ENCODE results near the gene IMP4. TPM values are rescaled to one million over a fixed set of nuclear protein-coding genes. Genes with fewer than 3 reads are reported as not detected.
A peak's percentile ranks its signal among the peaks of the same experiment; 100 is the strongest.

Gene IMP4
- total and polyA plus RNA-seq, 2 of the 8 experiments (the other 6 are each of a cell fraction or from before 2014, with no cell fraction given): 96.8 to 194 TPM

GRCh38 chr2:130332271-130333073 lies 10.2 kb upstream of the IMP4 start (continued):
- TF ChIP-seq GTF2F1 (IDR thresholded peaks at IDR 0.05; ENCODE audit: borderline replicate concordance, low read depth, low read length) (no peak), SIX5 (IDR thresholded peaks at IDR 0.05; ENCODE audit: low read depth, low read length) (no peak), BCL11A (IDR thresholded peaks at IDR 0.05; ENCODE audit: low read depth in 2 of 2, low read length in 2 of 2) (no peak), BRCA1 (IDR thresholded peaks at IDR 0.05; ENCODE audit: low read depth, low read length) (no peak), KDM4A (IDR thresholded peaks at IDR 0.05; ENCODE audit: low read depth, low read length, severe bottlenecking) (peak; percentile 68), SP2 (IDR thresholded peaks at IDR 0.05; ENCODE audit: low read length) (no peak), KDM5A (IDR thresholded peaks at IDR 0.05; ENCODE audit: low read length) (no peak), ZNF274 (IDR thresholded peaks at IDR 0.05; ENCODE audit: borderline replicate concordance, extremely low read depth, low read length) (no peak), POLR2AphosphoS5 (IDR thresholded peaks at IDR 0.05; ENCODE audit: low read depth, low read length) (no peak), JUND (IDR thresholded peaks at IDR 0.05; ENCODE audit: low read length) (0 out of 2 replicates have a peak, but pooled peaks have one; percentile 42), TAF1 (IDR thresholded peaks at IDR 0.05; ENCODE audit: low read depth, low read length) (no peak), SIRT6 (IDR thresholded peaks at IDR 0.05; ENCODE audit: low read length) (no peak), RFX5 (IDR thresholded peaks at IDR 0.05; ENCODE audit: borderline replicate concordance, low read depth, low read length) (no peak), TCF12 (IDR thresholded peaks at IDR 0.05; ENCODE audit: low read depth, low read length) (no peak), BACH1 (IDR thresholded peaks at IDR 0.05; ENCODE audit: low read length) (no peak), CBX5 (IDR thresholded peaks at IDR 0.05; ENCODE audit: low read depth, low read length) (no peak), POLR2A (IDR thresholded peaks at IDR 0.05; ENCODE audit: control extremely low read depth in 1 of 2, low read depth in 2 of 2, low read length in 2 of 2) (no peak), CTCF (IDR thresholded peaks at IDR 0.05; ENCODE audit: control extremely low read depth in 1 of 3, insufficient read depth in 1 of 3, low read depth in 1 of 3, low read length in 3 of 3) (peak; percentile 89 to 97 (median 95)), NRF1 (IDR thresholded peaks at IDR 0.05; ENCODE audit: low read depth, low read length) (no peak), YY1 (IDR thresholded peaks at IDR 0.05; ENCODE audit: low read depth, low read length) (0 out of 2 replicates have a peak, but pooled peaks have one; percentile 39), USF2 (IDR thresholded peaks at IDR 0.05; ENCODE audit: low read length) (no peak), CBX8 (IDR thresholded peaks at IDR 0.05; ENCODE audit: borderline replicate concordance, low read depth, low read length) (no peak)

Measured in H1 (cell line).